Fibroblast of skin of left biceps (primary cell): ENCODE results near the gene PSG7.
A peak's percentile ranks its signal among the peaks of the same experiment; 100 is the strongest.
"Not testable (repeated sequence)": the region's sequence is repeated elsewhere in the genome, so short reads cannot be mapped to it uniquely, and the experiment has no call there.

Experiments used
- DNase-seq, 2 experiments: peaks; one replicate each; pipeline ENCODE4 v3.0.0-alpha.2; 2013; ENCODE audit warnings: low read depth in 2 of 2

PSG7 gene

DNA sequence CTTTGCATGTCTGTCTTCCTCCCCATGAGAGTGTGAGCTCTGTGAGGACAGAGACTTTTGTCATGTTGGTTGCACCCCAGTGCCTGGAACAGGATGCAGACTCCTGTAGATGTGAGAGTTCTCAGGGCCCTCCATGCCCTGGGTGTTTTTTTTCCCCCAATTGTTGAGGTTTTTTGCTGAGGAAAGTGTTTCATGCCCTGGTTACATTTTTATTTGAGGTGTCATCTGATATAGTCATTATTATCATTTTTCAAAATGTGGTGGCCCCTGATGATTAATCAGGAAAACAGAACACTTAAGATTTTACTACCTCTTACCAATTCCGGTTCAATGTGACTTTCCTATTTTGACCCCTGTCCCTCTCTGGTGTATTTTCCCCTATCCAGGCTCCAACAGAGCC is 20.1 kb downstream of the PSG7 start:
- not testable (repeated sequence) for DNase-seq

DNA sequence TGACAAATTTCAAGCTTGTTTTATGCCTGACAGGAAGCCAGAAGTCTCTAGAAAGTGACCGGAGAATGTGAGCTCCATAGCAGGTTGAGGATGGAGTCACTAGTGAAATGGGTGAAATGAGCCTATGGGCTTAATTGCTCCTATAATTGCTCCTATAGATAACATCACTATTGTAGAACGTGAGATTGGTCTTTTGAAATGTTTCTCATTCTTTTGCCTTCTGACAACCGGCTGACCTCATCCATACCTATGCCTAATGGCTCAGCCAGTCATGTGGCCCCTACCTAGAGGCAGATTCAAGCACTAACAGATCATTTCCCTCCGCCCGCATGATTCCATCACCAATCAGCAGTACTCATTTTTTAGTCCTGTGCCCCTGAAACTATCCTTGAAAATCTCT is 23.5 kb downstream of the PSG7 start:
- DNase-seq, result not testable (repeated sequence)

DNA sequence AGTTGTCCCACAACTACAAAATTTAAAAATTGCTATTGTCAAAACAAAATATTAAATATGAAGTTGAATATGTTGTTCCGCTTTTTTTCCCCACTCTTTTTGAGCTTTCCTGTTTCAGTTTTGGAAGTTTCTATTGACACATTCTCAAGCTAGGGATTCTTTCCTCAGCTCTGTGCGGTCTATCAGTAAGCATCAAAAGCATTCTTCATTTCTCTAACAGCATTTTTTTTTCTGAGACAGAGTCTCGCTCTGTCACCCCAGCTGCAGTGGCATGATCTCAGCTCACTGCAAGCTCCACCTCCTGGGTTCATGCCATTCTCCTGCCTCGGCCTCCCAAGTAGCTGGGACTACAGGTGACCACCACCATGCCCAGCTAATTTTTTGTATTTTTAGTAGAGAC is 24.1 kb downstream of the PSG7 start:
- not testable (repeated sequence) for DNase-seq

DNA sequence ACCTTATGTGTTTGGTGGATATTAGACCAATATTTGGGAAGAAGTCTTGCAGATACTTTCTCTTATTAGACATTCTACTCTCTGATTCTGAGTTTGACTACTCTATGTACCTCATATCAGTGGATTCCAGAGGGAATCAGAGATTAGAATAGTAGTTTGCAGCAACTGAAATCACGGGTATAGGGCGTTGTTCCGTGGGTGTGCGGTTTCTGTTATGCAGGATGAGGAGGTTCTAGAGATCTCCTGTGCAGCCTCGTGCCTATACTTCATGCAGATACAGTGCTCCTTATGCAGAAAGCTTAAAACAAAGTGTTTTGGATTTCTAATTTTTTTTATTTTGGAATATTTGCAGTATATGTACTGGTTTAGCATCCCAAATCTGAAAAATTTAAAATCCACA is 25.3 kb downstream of the PSG7 start:
- not testable (repeated sequence) for DNase-seq

DNA sequence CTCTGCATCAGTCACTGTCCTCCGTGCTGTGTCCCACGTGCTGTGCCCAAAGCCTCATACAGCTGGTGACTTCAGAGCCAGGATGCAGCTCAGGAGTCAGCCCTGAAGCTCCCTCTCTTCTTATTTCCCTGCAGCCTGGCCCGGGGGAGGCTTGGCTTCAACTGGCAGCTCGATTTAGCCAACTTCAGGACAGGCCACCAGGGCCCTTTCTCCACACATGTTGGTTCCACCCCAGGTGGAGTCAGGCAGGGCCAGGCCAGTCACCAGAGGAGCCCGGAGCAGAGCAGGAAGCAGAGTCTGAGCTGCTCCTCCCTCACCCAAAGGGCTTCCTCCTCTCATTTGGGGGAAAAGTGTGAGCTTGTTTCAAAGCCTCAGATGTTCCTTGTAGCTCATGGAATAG is 30.8 kb downstream of the PSG7 start:
- not testable (repeated sequence) for DNase-seq

DNA sequence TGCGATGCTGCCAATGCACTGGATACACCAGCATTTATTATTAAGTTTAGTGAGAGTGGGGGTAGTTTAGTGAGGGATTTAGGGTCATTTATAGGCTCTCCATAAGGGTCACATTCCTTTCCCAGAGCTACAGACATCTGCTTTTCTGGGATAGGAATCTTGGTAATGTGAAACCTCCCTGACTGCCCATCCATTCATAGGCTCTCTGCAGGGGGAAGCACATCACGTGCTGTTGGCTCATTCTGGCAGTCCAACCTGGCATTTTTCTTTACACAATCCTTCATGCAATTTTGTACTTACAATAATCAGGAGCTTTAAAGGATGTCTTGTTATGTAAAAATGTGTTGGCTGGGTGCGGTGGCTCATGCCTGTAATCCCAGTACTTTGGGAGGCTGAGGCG is 36.4 kb downstream of the PSG7 start:
- DNase-seq, result not testable (repeated sequence)

DNA sequence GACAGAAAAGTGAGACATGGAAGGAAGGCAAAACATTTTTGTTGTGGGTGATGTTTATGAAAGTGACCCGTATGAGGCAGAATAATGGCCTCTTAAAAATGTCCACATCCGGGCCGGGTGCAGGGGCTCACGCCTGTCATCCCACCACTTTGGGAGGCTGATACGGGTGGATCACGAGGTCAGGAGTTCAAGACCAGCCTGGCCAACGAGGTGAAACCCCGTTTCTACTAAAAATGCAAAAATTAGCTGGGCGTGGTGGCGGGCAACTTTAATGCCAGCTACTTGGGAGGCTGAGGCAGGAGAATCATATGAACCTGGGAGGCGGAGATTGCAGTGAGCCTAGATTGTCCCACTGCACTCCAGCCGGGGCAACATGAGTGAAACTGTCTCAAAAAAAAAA is 37.3 kb downstream of the PSG7 start:
- DNase-seq, result not testable (repeated sequence)

DNA sequence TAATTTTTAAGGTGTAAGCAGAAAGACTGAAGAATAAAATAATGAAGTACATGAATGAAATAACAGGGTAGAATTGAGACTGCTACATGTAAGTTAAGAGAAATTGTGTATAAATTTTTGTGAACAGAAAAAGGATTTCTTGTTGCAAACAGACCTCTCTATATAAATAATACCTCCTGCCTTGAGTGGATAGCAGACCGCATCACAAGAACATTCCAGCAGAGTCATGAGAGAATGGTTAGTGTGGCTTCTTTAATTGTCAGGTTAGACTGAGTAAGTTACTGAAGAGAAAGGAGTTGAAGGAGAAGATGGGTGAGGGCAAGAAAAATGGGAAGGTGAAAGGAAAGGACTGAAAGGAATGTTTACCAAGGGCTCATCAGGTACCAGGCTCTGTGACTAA is 37.9 kb downstream of the PSG7 start:
- not testable (repeated sequence) for DNase-seq

DNA sequence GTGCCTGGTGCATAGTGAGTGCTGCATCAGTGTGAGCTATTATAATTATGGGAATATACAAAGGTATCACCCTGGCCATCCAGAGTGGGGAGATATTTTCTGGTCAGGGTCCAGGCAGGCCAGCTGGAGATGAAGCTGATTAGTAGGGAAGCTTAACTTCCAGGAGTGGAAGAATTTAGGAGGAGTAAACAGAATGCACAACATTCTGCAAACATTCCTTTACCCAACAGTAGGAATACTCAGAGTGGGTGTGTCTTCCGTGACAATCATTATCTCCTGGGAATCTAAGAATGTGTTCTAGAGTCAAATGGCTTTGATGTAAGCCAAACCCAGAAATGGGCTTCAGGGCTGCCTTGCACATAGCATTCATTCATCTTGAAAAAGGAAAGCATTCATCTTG is 38.4 kb downstream of the PSG7 start:
- not testable (repeated sequence) for DNase-seq

DNA sequence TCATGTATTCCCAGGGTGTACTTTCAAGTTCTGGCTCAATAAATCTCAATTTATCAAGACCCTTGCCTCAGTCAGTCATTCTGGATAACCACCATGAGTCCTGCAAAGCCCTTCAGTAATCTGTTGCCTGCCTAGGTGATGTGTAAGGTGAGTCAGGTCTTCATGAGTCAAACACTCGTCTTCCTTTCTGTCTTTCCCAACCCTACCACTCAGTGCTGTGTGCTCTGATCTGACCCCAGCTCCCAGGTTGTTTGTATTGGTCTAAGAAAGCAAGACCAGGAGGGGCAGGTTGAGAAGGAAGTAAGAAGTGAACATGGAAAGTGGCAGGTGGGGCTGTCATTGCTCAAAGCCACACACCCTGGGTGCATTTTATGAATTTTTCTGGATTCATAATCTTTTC is 39.3 kb downstream of the PSG7 start:
- not testable (repeated sequence) for DNase-seq

DNA sequence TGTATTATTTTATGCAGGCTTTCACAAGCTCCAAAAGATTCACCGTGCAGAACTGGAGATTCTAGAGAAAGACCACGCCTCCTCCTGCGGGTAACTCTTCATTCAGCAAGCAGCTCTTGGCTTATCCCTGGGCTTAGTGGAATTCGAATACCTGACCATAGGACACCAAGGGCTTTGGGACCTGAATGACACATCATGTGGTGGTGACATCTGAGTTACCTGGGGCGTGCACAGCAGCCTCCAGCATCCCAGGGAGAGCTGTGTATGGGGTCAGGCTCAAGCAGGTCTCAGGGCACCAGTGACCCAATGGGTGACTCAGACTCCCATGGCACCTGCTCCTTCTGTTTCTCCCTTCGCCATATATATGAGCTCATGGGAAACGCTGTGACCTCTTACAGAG is 46.6 kb downstream of the PSG7 start:
- not testable (repeated sequence) for DNase-seq

DNA sequence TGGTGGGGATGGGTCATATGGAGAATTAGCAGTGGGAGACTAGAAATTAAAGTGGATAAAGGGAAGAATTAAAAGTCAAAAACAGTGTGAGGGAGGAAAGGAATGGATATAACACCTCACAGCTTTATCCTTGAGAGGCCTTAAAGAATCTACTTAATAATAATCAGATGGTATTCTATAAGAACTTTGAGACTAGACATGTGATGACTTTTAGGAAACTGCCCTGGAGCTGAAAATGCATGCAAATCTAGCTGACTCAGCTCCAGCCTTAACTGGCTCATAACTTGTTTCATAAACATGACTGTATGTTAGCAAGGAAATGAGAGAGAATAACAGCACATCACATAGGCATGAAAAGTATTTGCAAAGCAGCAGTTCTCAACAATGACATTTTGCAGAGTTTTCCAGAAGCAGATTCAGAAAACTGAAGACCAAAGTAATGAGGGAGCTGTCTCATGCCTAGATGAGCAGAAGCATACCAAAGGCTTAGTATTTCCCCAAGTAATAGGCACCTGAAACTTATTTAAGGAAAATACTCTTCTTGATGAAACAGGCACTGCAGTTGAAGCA is 49.0 kb downstream of the PSG7 start:
- not testable (repeated sequence) for DNase-seq

DNA sequence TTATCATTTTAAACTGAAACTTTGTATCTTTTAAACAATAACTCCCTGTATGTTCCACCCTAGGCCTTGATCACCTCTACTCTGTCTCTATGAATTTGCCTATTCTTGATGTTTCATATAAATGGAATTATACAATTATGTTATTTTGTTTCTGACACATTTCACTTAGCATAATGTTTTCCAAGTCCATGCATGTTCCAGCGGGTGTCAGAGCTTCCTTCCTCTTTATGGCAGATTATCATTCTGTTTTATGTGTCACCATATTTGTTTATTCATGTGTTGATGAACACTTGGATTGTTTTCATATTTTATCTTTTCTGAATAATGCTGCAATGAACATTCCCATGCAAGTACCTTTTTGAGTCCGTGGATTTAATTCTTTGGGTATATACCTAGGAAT is 54.3 kb downstream of the PSG7 start:
- not testable (repeated sequence) for DNase-seq

DNA sequence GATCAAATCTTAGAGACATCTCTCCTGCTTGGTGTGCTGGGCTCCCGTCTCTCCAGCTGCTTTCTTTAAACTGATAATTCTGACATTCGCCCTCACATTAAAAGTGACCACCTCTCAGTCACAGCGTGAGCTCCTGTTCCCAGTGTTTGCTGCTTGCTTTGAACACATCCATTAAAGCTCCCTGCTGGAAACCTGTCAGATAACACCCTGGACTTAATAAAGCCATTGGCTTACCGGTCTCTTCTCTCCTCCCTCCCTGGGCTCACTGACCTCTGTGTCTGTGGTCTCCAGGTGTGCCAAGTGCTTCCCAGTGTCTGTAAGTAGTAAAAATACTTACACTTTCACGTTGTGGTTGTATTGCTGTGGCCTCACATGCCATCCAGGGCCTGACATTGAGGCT is 55.0 kb downstream of the PSG7 start:
- not testable (repeated sequence) for DNase-seq

DNA sequence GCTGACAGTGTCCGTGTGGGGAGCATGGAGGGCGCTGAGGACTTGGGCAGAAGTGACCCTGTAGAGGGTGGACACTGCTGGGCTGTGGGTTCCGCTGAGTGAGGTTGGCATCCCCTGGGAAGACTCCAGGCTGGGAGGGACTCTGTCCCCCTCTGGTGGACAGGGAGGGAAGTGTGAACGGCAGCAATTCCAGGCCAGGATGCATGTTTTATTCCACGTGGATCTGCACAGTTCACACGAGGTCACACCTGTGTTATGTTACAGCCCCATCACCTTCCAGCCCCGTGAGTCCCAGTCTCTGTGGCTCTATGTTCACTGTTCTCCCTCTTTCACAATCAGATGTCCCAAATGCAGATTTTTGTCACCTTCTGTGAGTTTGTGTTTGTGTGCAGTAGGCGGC is 55.7 kb downstream of the PSG7 start:
- DNase-seq, result not testable (repeated sequence)

DNA sequence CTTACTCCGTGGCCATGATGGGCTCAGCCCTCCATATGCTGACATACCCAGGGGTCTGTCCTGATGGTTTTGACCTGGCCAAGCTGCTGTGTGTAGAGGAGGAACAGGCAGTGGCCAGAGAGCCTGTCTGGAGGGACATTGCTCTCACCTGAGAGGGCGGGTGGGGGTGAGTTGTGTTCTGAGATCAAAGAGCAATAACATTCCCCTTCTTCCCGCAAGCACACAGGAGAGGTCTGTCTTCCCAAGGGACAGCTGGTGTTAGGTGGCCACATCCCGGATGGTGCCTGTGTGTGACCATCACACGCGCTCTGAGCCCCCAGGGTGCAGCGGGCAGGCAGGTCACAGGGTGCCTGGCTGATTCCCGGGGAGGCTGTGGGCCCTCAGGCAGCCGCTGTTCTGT is 56.4 kb downstream of the PSG7 start:
- not testable (repeated sequence) for DNase-seq

DNA sequence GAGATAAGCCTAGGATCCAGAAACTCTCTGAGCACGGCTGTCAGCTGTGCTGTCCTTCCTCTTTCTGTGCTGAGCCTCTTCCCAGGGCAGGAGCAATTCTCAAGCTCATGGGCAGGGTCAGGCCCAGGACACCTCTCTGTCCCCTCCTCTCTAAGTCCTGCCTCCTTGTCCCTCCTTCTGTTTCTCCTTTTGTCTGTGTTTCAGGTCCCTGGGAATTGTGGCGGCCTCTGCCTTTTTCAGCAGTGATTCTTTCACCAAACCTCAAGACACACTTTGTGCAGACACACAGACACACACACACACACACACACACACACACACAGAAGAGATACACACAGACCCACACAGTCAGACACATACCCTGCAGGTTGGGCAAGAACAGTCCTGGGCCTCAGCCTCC is 57.4 kb downstream of the PSG7 start, which contains the start of gene PSG1:
TSS of gene PSG1 (minus strand) at position 101 of the 400 bp plus-strand sequence. CDS start 132 bp downstream, outside the sequence.
- no peak for DNase-seq

DNA sequence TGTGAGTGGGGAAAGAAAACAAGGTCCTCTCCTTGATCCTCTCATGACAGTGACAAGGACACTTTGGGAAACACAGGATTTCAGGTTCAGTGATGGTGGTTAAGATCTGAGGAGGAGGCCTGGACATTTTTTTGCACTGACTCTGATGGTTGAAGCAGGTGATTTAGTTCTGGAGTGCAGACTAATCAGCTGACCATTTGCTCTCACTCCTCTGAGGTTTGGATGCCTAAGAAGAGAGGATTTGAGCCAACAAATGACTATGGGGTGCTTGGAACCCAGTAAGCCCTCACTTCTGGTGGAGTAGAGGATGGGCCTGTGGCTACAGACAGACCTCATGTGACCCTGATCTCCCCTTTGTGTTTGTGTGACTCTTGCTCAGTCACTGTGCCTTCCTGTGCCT is 60.4 kb downstream of the PSG7 start:
- not testable (repeated sequence) for DNase-seq

DNA sequence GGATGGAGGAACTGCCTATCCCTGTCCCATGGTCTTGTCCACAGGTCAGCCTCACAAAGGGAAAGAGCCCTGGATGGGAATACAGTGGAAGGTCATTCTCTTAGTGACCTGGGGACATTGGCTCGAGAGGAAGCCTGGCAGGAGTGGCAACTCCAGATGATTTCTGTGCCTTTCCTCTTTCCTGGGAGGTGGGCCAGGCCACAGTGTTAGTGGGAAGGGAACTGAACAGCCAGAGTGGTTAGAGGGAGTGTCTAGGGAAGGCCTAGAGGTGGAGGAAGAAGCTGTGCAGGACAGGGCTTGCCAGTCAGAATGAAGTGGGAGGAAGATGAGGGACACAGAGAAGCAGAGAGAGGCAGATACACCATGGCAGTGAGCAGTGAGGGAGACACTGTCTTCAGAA is 61.1 kb downstream of the PSG7 start:
- DNase-seq, result not testable (repeated sequence)

DNA sequence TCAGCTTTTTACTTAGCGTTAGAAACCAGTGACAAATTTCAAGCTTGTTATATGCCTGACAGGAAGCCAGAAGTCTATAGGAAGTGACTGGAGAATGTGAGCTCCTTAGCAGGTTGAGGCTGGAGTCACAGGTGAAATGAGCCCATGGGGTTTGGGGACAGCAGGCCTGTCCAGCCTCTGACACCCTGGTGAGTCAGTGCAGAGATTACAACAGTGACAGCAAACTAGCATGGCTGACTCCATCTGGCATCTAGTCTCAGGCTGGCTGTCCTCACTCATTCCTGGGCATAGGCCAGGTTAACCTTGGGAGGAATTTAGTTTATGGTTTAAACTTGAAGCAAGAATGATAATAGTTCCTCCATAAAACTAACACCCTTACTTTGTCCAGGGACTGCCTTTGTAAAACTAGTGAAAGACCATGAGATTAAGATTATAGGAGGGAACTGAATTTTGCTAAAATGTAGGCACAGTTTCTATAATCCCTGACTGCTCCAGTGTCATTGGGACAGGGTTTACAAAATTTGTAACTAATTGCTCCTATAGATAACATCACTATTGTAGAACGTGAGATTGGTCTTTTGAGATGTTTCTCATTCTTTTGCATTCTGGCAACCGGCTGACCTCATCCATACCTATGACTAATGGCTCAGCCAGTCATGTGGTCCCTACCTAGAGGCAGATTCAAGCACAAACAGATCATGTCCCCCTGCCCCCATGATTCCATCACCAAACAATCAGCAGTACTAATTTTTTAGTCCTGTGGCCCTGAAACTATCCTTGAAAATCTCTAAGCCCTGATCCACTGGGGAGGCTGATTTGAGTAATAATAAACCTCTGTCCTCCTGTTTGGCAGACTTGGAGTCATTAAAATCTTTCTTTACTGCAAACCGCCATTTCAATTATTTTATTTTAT is 61.9 kb downstream of the PSG7 start:
- peak; percentile 29 to 31 for DNase-seq

DNA sequence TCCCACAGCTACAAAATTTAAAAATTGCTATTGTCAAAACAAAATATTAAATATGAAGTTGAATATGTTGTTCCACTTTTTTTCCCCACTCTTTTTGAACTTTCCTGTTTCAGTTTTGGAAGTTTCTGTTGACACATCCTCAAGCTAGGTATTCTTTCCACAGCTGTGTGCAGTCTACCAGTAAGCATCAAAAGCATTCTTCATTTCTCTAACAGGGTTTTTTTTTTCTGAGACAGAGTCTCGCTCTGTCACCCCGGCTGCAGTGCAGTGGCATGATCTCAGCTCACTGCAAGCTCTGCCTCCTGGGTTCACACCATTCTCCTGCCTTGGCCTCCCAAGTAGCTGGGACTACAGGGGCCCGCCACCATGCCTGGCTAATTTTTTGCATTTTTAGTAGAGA is 62.9 kb downstream of the PSG7 start:
- DNase-seq, result not testable (repeated sequence)
